Kidney (tissue), 14 donors: ENCODE results near the gene USP36. TPM values are rescaled to one million over a fixed set of nuclear protein-coding genes. Genes with fewer than 3 reads are reported as not detected.

Experiments
- DNase-seq, 5 donors: peaks; one replicate each; pipeline ENCODE4 v3.0.0-alpha.2; 2013 to 2020
- FAIRE-seq: peaks from 2 replicates; lab custom pipeline; 2012; peaks lifted over from hg19 to GRCh38; lab: Jason Lieb, UNC
- H3K27ac ChIP-seq, 2 donors: one replicate each; pipeline ENCODE4 v1.7.0; 2013; ENCODE audit warnings: low read depth in 2 of 2, low read length in 2 of 2, inconsistent platforms in 1 of 2
- H3K27me3 ChIP-seq: one replicate; pipeline ENCODE4 v1.7.1; 2013; ENCODE audit warnings: low read length, inconsistent platforms; ENCODE audit not compliant: control insufficient read depth, insufficient read depth
- H3K36me3 ChIP-seq, 3 donors: one replicate each; pipeline versions ENCODE4 v1.7.0 to v1.7.1; 2013; ENCODE audit warnings: low read length in 3 of 3, control low read depth in 1 of 3, inconsistent platforms in 1 of 3; ENCODE audit not compliant: insufficient read depth in 3 of 3, control insufficient read depth in 2 of 3
- H3K4me1 ChIP-seq, 3 donors: one replicate each; pipeline versions ENCODE4 v1.7.0 to v1.7.1; 2013; ENCODE audit warnings: low read length in 3 of 3, inconsistent platforms in 1 of 3, low read depth in 1 of 3; ENCODE audit not compliant: control insufficient read depth in 2 of 3, insufficient read depth in 2 of 3
- H3K4me3 ChIP-seq, 3 donors: one replicate each; pipeline versions ENCODE4 v1.7.0 to v1.8.1; 2013; ENCODE audit warnings: low read length in 3 of 3, control low read depth in 1 of 3, inconsistent platforms in 1 of 3
- H3K9ac ChIP-seq, 3 donors: one replicate each; pipeline versions ENCODE4 v1.7.0 to v1.7.1; 2013; ENCODE audit warnings: low read length in 3 of 3, control low read depth in 1 of 3, inconsistent platforms in 1 of 3
- H3K9me3 ChIP-seq, 3 donors: one replicate each; pipeline versions ENCODE4 v1.7.0 to v1.7.1; 2013; ENCODE audit warnings: low read length in 3 of 3, control low read depth in 1 of 3, inconsistent platforms in 1 of 3; ENCODE audit not compliant: control insufficient read depth in 2 of 3, insufficient read depth in 1 of 3
- intact Hi-C: fragments of 100-400 bp; cut with DNase I; formaldehyde crosslinking; loops from one replicate; pipeline ENCODE4 v1.11.1; 2022
- polyA plus RNA-seq: library from polyadenylated mRNA; stranded (reverse); fragments of 350-450 nt; fragmentation: Illumina TruSeq; extraction: RNeasy Lipid Tissue Mini Kit (QIAGEN cat#74804); gene quantifications from one replicate; pipeline ENCODE4 v1.2.3, GENCODE V29; 2014; ENCODE audit warnings: low read depth, low replicate concordance; ENCODE audit not compliant: insufficient read depth
- total RNA-seq: library from RNA; stranded (reverse); fragmentation: NEBNext Ultra II Directional; extraction: Animal tissue kit (Norgen Biotek cat#: 25700); gene quantifications from one replicate; pipeline ENCODE4 v1.2.1, GENCODE V29; 2021
- TF ChIP-seq, protein P1 (sequence below): IDR thresholded peaks from 3 replicates; pipeline ENCODE4 v1.5.1; 2012; ENCODE audit warnings: mild to moderate bottlenecking, moderate library complexity, borderline replicate concordance; ENCODE audit not compliant: insufficient read depth; ENCODE audit errors: extremely low read depth
- donor health status: control.
- donor health status: control.
- donor health status: control.
- donor health status: control.
- donor health status: control.
- donor health status: DM: yes; HTN: yes; CAD: no.
- donor health status: Normal renal cell carcinoma (clear cell type).

The USP36 gene
- total and polyA plus RNA-seq, 2 donors from 2014 or later, result 17.0 to 66.2 TPM

DNA sequence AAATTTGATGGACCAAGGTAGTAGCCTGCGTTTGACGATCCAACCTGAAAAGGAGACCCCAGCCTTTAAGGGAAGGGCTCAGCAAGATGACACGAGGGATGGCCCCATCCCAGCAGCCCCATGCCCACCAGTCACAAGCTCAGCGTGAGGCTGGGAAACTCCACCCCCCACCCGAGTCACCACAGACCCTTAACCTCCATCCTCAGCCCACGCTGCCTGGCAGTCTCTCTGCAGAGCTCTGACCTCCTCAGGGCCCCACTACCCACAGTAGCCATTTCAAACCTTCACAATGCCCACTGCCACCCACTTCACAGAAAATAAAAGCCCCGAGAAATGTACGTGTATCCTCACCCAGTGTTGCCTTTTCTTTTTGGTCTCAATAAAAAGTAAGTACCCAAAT lies 18.7 kb downstream of the USP36 start:
- DNase-seq, result no peak
- Histone ChIP-seq H3K9ac (no peak overlapping the region), H3K27me3 (no peaks in the 10 kb centered on the region)

GRCh38 chr17:78820841-78821240 lies 19.8 kb downstream of the USP36 start:
- no peak for FAIRE-seq
- Histone ChIP-seq H3K27ac (no peak overlapping the region), H3K36me3 (peaks cover 10 to 47% (median 43%) of the 10 kb centered on the region in 3 donors), H3K4me3 (no peak overlapping the region), H3K4me1 (no peaks in the 10 kb centered on the region), H3K27me3 (no peaks in the 10 kb centered on the region), H3K9ac (no peak overlapping the region), H3K9me3 (no peaks in the 10 kb centered on the region)
- DNase-seq, result no peak
- intact Hi-C loops, result no loop called here
- TF ChIP-seq, protein P1, sequence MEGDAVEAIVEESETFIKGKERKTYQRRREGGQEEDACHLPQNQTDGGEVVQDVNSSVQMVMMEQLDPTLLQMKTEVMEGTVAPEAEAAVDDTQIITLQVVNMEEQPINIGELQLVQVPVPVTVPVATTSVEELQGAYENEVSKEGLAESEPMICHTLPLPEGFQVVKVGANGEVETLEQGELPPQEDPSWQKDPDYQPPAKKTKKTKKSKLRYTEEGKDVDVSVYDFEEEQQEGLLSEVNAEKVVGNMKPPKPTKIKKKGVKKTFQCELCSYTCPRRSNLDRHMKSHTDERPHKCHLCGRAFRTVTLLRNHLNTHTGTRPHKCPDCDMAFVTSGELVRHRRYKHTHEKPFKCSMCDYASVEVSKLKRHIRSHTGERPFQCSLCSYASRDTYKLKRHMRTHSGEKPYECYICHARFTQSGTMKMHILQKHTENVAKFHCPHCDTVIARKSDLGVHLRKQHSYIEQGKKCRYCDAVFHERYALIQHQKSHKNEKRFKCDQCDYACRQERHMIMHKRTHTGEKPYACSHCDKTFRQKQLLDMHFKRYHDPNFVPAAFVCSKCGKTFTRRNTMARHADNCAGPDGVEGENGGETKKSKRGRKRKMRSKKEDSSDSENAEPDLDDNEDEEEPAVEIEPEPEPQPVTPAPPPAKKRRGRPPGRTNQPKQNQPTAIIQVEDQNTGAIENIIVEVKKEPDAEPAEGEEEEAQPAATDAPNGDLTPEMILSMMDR, result no peak

More for the DNA sequence above, 18.7 kb downstream of the USP36 start:
- Histone ChIP-seq H3K27ac (no peak overlapping the region), H3K4me1 (no peaks in the 10 kb centered on the region), H3K4me3 (no peak overlapping the region), H3K9me3 (no peaks in the 10 kb centered on the region), H3K36me3 (peaks cover 9 to 38% (median 38%) of the 10 kb centered on the region in 3 donors)
- no peak for FAIRE-seq
- intact Hi-C loops, result no loop called here
- TF ChIP-seq, protein P1, result no peak

- FAIRE-seq, result no peak
- intact Hi-C loops, result no loop called here
- Histone ChIP-seq H3K4me1 (no peaks in the 10 kb centered on the region), H3K27me3 (no peaks in the 10 kb centered on the region), H3K9me3 (no peaks in the 10 kb centered on the region), H3K9ac (no peak overlapping the region), H3K4me3 (no peak overlapping the region), H3K36me3 (peaks cover 14 to 54% (median 47%) of the 10 kb centered on the region in 3 donors), H3K27ac (peak overlapping the region in 1 of 2 donors; percentile 84)
- TF ChIP-seq, protein P1, result no peak
- no peak for DNase-seq
Measured at GRCh38 chr17:78819806-78820792, 20.5 kb downstream of the USP36 start.
